GM10266 (cell line): Measurements from ENCODE around the gene MS4A8.
"Not testable (repeated sequence)": the region's sequence is repeated elsewhere in the genome, so short reads cannot be mapped to it uniquely, and the experiment has no call there.

ENCODE experiments used
- DNase-seq: peaks from one replicate; pipeline ENCODE4 v3.0.0; 2012; ENCODE audit errors: extremely low spot score
- CTCF ChIP-seq: IDR thresholded peaks from 2 replicates; pipeline ENCODE4 v1.5.1; 2012; ENCODE audit warnings: mild to moderate bottlenecking, low read depth; ENCODE audit not compliant: control insufficient read depth, insufficient read depth; ENCODE audit errors: missing control alignments

Gene MS4A8

GRCh38 chr11:60710482-60710881, 11.1 kb downstream of the MS4A8 start:
- no peak for TF ChIP-seq CTCF
- DNase-seq, result no peak

DNA sequence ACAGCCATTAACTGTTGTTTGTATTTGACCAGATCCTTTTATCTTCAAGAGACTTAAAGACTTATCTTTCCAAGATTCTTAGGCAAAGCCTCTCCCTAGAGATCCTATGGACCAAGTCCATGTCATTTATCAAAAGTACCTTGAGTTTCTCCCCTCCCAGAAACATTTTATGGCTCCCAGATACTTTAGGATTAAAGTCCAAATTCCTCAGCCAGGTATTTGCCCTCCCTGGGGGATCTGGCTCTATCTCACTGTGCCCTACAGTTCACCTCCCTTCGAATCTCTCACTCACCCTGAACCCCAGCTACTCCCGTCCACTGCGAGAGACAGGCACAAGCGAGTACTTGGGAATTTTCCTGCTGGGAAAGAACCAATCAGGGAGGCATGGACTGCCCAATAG, 11.9 kb downstream of the MS4A8 start:
- TF ChIP-seq CTCF, result no peak
- DNase-seq, result no peak

DNA sequence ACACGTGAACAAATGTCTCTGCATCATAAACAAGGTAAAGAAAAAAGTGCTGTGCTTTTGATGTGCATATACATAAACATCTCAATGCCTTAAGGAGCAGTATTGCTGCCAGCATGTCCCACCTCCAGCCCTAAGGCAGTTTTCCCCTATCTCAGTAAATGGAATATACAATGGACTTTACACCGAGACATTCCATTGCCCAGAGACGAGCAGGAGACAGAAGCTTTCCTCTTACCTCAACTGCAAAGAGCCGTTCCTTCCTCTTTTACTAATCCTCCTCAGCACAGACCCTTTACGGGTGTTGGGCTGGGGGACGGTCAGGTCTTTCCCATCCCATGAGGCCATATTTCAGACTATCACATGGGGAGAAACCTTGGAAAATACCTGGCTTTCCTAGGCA, 14.0 kb downstream of the MS4A8 start:
- not testable (repeated sequence) for DNase-seq

- no peak for TF ChIP-seq CTCF
- DNase-seq, result no peak
Observed at GRCh38 chr11:60717956-60718355, 18.5 kb downstream of the MS4A8 start.

GRCh38 chr11:60718524-60719316, 19.3 kb downstream of the MS4A8 start:
- TF ChIP-seq CTCF, result no peak
- DNase-seq, result no peak

- DNase-seq, result no peak
- no peak for TF ChIP-seq CTCF
Observed at GRCh38 chr11:60719391-60719790, 20.0 kb downstream of the MS4A8 start.

GRCh38 chr11:60720460-60720859, 21.0 kb downstream of the MS4A8 start:
- no peak for TF ChIP-seq CTCF
- DNase-seq, result no peak

- no peak for TF ChIP-seq CTCF
Observed at GRCh38 chr11:60724420-60724819, 25.0 kb downstream of the MS4A8 start, which contains the start of gene MS4A18. Gene MS4A18, plus strand, starts transcription at chr11:60724720.

More at GRCh38 chr11:60724420-60724819, 25.0 kb downstream of the MS4A8 start, which contains the start of gene MS4A18:
- no peak for DNase-seq
